Neural cell (in vitro differentiated cells): ENCODE results near the gene COL19A1. TPM values are rescaled to one million over a fixed set of nuclear protein-coding genes. Genes with fewer than 3 reads are reported as not detected.
"Not testable (repeated sequence)": the region's sequence is repeated elsewhere in the genome, so short reads cannot be mapped to it uniquely, and the experiment has no call there.

Experiments
- H2AFZ ChIP-seq: fragments of 200-600, 300-800 bp; sonication (generic), shearing (Covaris generic); 2 replicates; pipeline ENCODE4 v1.6.0; 2014; ENCODE audit warnings: low read depth, mild to moderate bottlenecking, antibody characterized with exemption, low read length, moderate library complexity
- H3F3A ChIP-seq: fragments of 200-600 bp; shearing (Covaris generic); 2 replicates; pipeline ENCODE4 v1.6.1; 2016; ENCODE audit warnings: mild to moderate bottlenecking, moderate library complexity, mixed read lengths, antibody characterized with exemption, low read length; ENCODE audit not compliant: insufficient read depth, poor library complexity, severe bottlenecking
- H3K27ac ChIP-seq: fragments of 200-600, 300-800 bp; sonication (generic), shearing (Covaris generic); 2 replicates; pipeline ENCODE4 v1.5.1; 2014; ENCODE audit warnings: mild to moderate bottlenecking, low read length, moderate library complexity
- H3K27me3 ChIP-seq: fragments of 300-800, 200-600 bp; sonication (generic), shearing (Covaris generic); 2 replicates; pipeline ENCODE4 v1.6.0; 2014; ENCODE audit warnings: mild to moderate bottlenecking, low read depth, low read length, moderate library complexity; ENCODE audit not compliant: insufficient read depth
- H3K36me3 ChIP-seq: fragments of 300-800, 200-600 bp; sonication (generic), shearing (Covaris generic); 2 replicates; pipeline ENCODE4 v1.5.1; 2014; ENCODE audit warnings: mild to moderate bottlenecking, antibody characterized with exemption, low read length, moderate library complexity; ENCODE audit not compliant: insufficient read depth
- H3K4me2 ChIP-seq: fragments of 300-800, 200-600 bp; sonication (generic), shearing (Covaris generic); 2 replicates; pipeline ENCODE4 v1.6.0; 2014; ENCODE audit warnings: mild to moderate bottlenecking, low read length
- H3K4me3 ChIP-seq: fragments of 300-800, 200-600 bp; sonication (generic), shearing (Covaris generic); 2 replicates; pipeline ENCODE4 v1.5.1; 2014; ENCODE audit warnings: mild to moderate bottlenecking, low read length, moderate library complexity
- H3K79me2 ChIP-seq: fragments of 200-600 bp; shearing (Covaris generic); replicated peaks from 2 replicates; pipeline ENCODE4 v1.6.0; 2014; ENCODE audit warnings: mild to moderate bottlenecking, low read length, moderate library complexity; ENCODE audit not compliant: insufficient read depth
- H3K9ac ChIP-seq: fragments of 300-800, 200-600 bp; sonication (generic), shearing (Covaris generic); 2 replicates; pipeline ENCODE4 v1.6.1; 2016; ENCODE audit warnings: mild to moderate bottlenecking, low read length, mixed read lengths
- H3K9me2 ChIP-seq: fragments of 200-600 bp; shearing (Covaris generic); 2 replicates; pipeline ENCODE4 v1.6.1; 2016; ENCODE audit warnings: mild to moderate bottlenecking, low read length, mixed read lengths; ENCODE audit not compliant: insufficient read depth
- H3K9me3 ChIP-seq: fragments of 200-600, 300-800 bp; sonication (generic), shearing (Covaris generic); 2 replicates; pipeline ENCODE4 v1.6.1; 2016; ENCODE audit warnings: mild to moderate bottlenecking, mixed run types, low read length, moderate library complexity, mixed read lengths
- H4K20me1 ChIP-seq: fragments of 200-600 bp; shearing (Covaris generic); 2 replicates; pipeline ENCODE4 v1.6.1; 2016; ENCODE audit warnings: mild to moderate bottlenecking, mixed run types; ENCODE audit not compliant: insufficient read depth
- EZH2 ChIP-seq: fragments of 200-600, 300-800 bp; shearing (Covaris generic), sonication (generic); IDR thresholded peaks from 2 replicates; pipeline ENCODE4 v1.6.1; 2014; ENCODE audit warnings: antibody characterized with exemption, low read length, borderline replicate concordance, mild to moderate bottlenecking; ENCODE audit not compliant: insufficient read depth, poor library complexity, severe bottlenecking
- MXI1 ChIP-seq: fragments of 450-650 bp; conservative IDR thresholded peaks from 2 replicates; pipeline ENCODE4 v1.6.1; 2014; ENCODE audit warnings: antibody characterized with exemption, mild to moderate bottlenecking; ENCODE audit not compliant: poor library complexity, severe bottlenecking
- RAD21 ChIP-seq: fragments of 450-650 bp; conservative IDR thresholded peaks from 2 replicates; pipeline ENCODE4 v1.6.1; 2014; ENCODE audit warnings: antibody characterized with exemption, mild to moderate bottlenecking, moderate library complexity
- SMC3 ChIP-seq: fragments of 450-650 bp; conservative IDR thresholded peaks from 2 replicates; pipeline ENCODE4 v1.6.1; 2014; ENCODE audit warnings: antibody characterized with exemption, mild to moderate bottlenecking, moderate library complexity; ENCODE audit not compliant: poor library complexity
- polyA plus RNA-seq: library from polyadenylated mRNA; depleted of rRNA; stranded (reverse); fragments of >200 nt; gene quantifications from 2 replicates; pipeline ENCODE4 v1.2.3, GENCODE V29; 2014

COL19A1 gene
- polyA plus RNA-seq, 1 donor from 2014 or later: 0.24 TPM

- no peak overlapping the region for H3K27ac ChIP-seq
- H2AFZ ChIP-seq: no peak overlapping the region
- H3K9ac ChIP-seq: no peak overlapping the region
- H3K4me3 ChIP-seq: no peak overlapping the region
- no peaks in the 10 kb centered on the region for H4K20me1 ChIP-seq
- no peaks in the 10 kb centered on the region for H3K36me3 ChIP-seq
- no peaks in the 10 kb centered on the region for H3F3A ChIP-seq
- no peak overlapping the region for H3K4me2 ChIP-seq
- no peaks in the 10 kb centered on the region for H3K9me2 ChIP-seq
- H3K79me2 ChIP-seq: no peaks in the 10 kb centered on the region
- H3K9me3 ChIP-seq: no peaks in the 10 kb centered on the region
- TF ChIP-seq RAD21 (no peak), MXI1 (no peak), EZH2 (no peak), SMC3 (no peak)
- H3K27me3 ChIP-seq: no peaks in the 10 kb centered on the region
Observed at GRCh38 chr6:69888482-69889233, 22.3 kb downstream of the COL19A1 start.

GRCh38 chr6:69889234-69889974 is 23.0 kb downstream of the COL19A1 start:
- not testable (repeated sequence) for H2AFZ ChIP-seq, H3K27ac ChIP-seq, H3K4me2 ChIP-seq, H3K36me3 ChIP-seq, H3K4me3 ChIP-seq, H3K9me3 ChIP-seq, H3K79me2 ChIP-seq, H3F3A ChIP-seq, H3K27me3 ChIP-seq, H3K9ac ChIP-seq, H4K20me1 ChIP-seq, H3K9me2 ChIP-seq

GRCh38 chr6:69892561-69892960 is 26.2 kb downstream of the COL19A1 start:
- not testable (repeated sequence) for H3K9me3 ChIP-seq, H3K27ac ChIP-seq, H3K79me2 ChIP-seq, H3K4me2 ChIP-seq, H2AFZ ChIP-seq, H3K4me3 ChIP-seq, H3F3A ChIP-seq, H3K9ac ChIP-seq, H3K36me3 ChIP-seq, H3K27me3 ChIP-seq, H4K20me1 ChIP-seq, H3K9me2 ChIP-seq

- H3K9me3 ChIP-seq, H3K4me3 ChIP-seq, H3K36me3 ChIP-seq, H2AFZ ChIP-seq, H3K9me2 ChIP-seq, H3K9ac ChIP-seq, H3F3A ChIP-seq, H4K20me1 ChIP-seq, H3K4me2 ChIP-seq, H3K27me3 ChIP-seq, H3K79me2 ChIP-seq, H3K27ac ChIP-seq: not testable (repeated sequence)
Observed at GRCh38 chr6:69893266-69893665, 26.9 kb downstream of the COL19A1 start.
